WTC11 (cell line): ENCODE results near the gene TNRC6A. TPM values are rescaled to one million over a fixed set of nuclear protein-coding genes. Genes with fewer than 3 reads are reported as not detected.

ENCODE experiments used
- ATAC-seq: fragments of 200-7000 bp; cut with Tn5 transposase; 2 replicates; pipeline ENCODE4 v1.10.0; 2021; ENCODE audit warnings: mild to moderate bottlenecking, moderate library complexity
- CTCF ChIA-PET: fragments of 300-600 bp; sonication (Branson Sonifier 250); formaldehyde crosslinking; loops from one replicate; lab custom pipeline; 2021; ENCODE audit warnings: antibody characterized with exemption; lab: Charles Lee
- POLR2A ChIA-PET: fragments of 350-600 bp; sonication (Branson Sonifier 250); formaldehyde crosslinking; loops from one replicate; lab custom pipeline; 2021; ENCODE audit warnings: antibody characterized with exemption; lab: Charles Lee
- DNase-seq: peaks from one replicate; pipeline ENCODE4 v3.0.0; 2021; ENCODE audit warnings: low spot score
- H3K27ac Mint-ChIP-seq: 2 replicates; pipeline ENCODE4 v1.8.0; 2021; ENCODE audit warnings: mixed read lengths
- H3K27me3 Mint-ChIP-seq: 2 replicates; pipeline ENCODE4 v1.8.0; 2021; ENCODE audit warnings: low read depth, mild to moderate bottlenecking, moderate library complexity, mixed read lengths
- H3K36me3 Mint-ChIP-seq: 2 replicates; pipeline ENCODE4 v1.8.0; 2021; ENCODE audit warnings: mixed read lengths
- H3K4me1 Mint-ChIP-seq: 2 replicates; pipeline ENCODE4 v1.8.0; 2022; ENCODE audit warnings: mixed read lengths
- H3K4me3 Mint-ChIP-seq: 2 replicates; pipeline ENCODE4 v1.8.0; 2021; ENCODE audit warnings: mild to moderate bottlenecking, moderate library complexity, mixed read lengths
- H3K9me3 Mint-ChIP-seq: 2 replicates; pipeline ENCODE4 v1.8.0; 2021; ENCODE audit warnings: mixed read lengths
- CREB1 ChIP-seq: sonication (generic); formaldehyde crosslinking; IDR thresholded peaks from 2 replicates; pipeline ENCODE4 v1.8.0; 2023; ENCODE audit warnings: mild to moderate bottlenecking, missing genetic modification reagents
- JUN ChIP-seq: sonication (generic); formaldehyde crosslinking; IDR thresholded peaks from 2 replicates; pipeline ENCODE4 v1.8.0; 2023; ENCODE audit warnings: mild to moderate bottlenecking, missing genetic modification reagents
- OVOL2 ChIP-seq: fragments of 250-450 bp; sonication (Bioruptor Pico); IDR thresholded peaks from 2 replicates; pipeline ENCODE4 v1.9.0; 2021; ENCODE audit warnings: mild to moderate bottlenecking, borderline replicate concordance
- PRRX2 ChIP-seq: fragments of 250-450 bp; sonication (Bioruptor Pico); IDR thresholded peaks from 2 replicates; pipeline ENCODE4 v1.8.0; 2021; ENCODE audit warnings: mild to moderate bottlenecking
- RELA ChIP-seq: sonication (generic); formaldehyde crosslinking; IDR thresholded peaks from 2 replicates; pipeline ENCODE4 v1.8.1; 2022; ENCODE audit warnings: missing genetic modification reagents, mild to moderate bottlenecking, borderline replicate concordance
- SMAD4 ChIP-seq: sonication (generic); formaldehyde crosslinking; IDR thresholded peaks from 2 replicates; pipeline ENCODE4 v1.8.0; 2022; ENCODE audit warnings: mild to moderate bottlenecking, missing genetic modification reagents
- TEAD1 ChIP-seq: sonication (generic); formaldehyde crosslinking; IDR thresholded peaks from 2 replicates; pipeline ENCODE4 v1.8.0; 2022; ENCODE audit warnings: mild to moderate bottlenecking, missing genetic modification reagents
- TEAD4 ChIP-seq: sonication (generic); formaldehyde crosslinking; IDR thresholded peaks from 2 replicates; pipeline ENCODE4 v1.8.0; 2022; ENCODE audit warnings: mild to moderate bottlenecking, missing genetic modification reagents
- ZNF317 ChIP-seq: sonication (generic); formaldehyde crosslinking; IDR thresholded peaks from 2 replicates; pipeline ENCODE4 v1.8.1; 2023; ENCODE audit warnings: low read depth, mild to moderate bottlenecking, moderate library complexity, missing genetic modification reagents, borderline replicate concordance
- ZNF671 ChIP-seq: fragments of 250-450 bp; sonication (Bioruptor Pico); IDR thresholded peaks from 2 replicates; pipeline ENCODE4 v1.8.0; 2021; ENCODE audit warnings: mild to moderate bottlenecking
- total RNA-seq: library from RNA; stranded (reverse); gene quantifications from 3 replicates; pipeline ENCODE4 v1.2.3, GENCODE V29; 2021
- TF ChIP-seq, protein P1 (sequence below): sonication (generic); formaldehyde crosslinking; IDR thresholded peaks from 2 replicates; pipeline ENCODE4 v1.8.1; 2023; ENCODE audit warnings: mild to moderate bottlenecking, missing genetic modification reagents
- TF ChIP-seq, protein P2 (sequence below): fragments of 250-450 bp; sonication (Bioruptor Pico); IDR thresholded peaks from 2 replicates; pipeline ENCODE4 v2.1.2; 2022; ENCODE audit warnings: mild to moderate bottlenecking, moderate library complexity
- TF ChIP-seq, protein P3 (sequence below): sonication (generic); formaldehyde crosslinking; IDR thresholded peaks from 2 replicates; pipeline ENCODE4 v1.8.0; 2023; ENCODE audit warnings: missing genetic modification reagents, mild to moderate bottlenecking, borderline replicate concordance
- TF ChIP-seq, protein P4 (sequence below): sonication (generic); formaldehyde crosslinking; conservative IDR thresholded peaks from 2 replicates; pipeline ENCODE4 v1.8.1; 2022; ENCODE audit warnings: mild to moderate bottlenecking, missing genetic modification reagents

Gene TNRC6A
- total RNA-seq, 1 experiment from 2014 or later: 86.3 TPM

DNA sequence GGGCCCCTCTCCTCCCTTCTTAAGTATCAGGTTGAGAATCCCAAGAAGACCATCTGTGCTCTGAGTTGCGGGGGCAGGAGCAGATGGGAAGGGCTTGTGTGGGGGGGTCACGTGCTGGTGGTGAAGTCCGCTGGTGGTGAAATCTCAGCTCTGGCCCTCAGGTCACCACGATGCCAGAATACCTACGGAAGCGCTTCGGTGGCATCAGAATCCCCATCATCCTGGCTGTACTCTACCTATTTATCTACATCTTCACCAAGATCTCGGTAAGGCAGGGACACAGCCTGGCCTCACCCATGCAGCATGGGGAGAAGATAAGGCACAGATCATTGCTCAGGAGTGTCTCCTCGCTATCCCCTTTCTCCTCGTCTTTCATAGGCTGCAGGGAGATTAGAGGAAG is 146.0 kb downstream of the TNRC6A start:
- CTCF ChIA-PET: no interaction called here
- H3K9me3 Mint-ChIP-seq: peaks cover 9% of the 10 kb centered on the region
- no peaks in the 10 kb centered on the region; the same call in 1 of the 2 replicates for H3K27me3 Mint-ChIP-seq

More for the DNA sequence above, 146.0 kb downstream of the TNRC6A start:
- no peaks in the 10 kb centered on the region for H3K4me1 Mint-ChIP-seq
- POLR2A ChIA-PET: no interaction called here
- no peak for ATAC-seq
- no peaks in the 10 kb centered on the region for H3K36me3 Mint-ChIP-seq
- no peak for DNase-seq
- no peak overlapping the region for H3K27ac Mint-ChIP-seq
- no peak for TF ChIP-seq PRRX2
- TF ChIP-seq, protein P1, sequence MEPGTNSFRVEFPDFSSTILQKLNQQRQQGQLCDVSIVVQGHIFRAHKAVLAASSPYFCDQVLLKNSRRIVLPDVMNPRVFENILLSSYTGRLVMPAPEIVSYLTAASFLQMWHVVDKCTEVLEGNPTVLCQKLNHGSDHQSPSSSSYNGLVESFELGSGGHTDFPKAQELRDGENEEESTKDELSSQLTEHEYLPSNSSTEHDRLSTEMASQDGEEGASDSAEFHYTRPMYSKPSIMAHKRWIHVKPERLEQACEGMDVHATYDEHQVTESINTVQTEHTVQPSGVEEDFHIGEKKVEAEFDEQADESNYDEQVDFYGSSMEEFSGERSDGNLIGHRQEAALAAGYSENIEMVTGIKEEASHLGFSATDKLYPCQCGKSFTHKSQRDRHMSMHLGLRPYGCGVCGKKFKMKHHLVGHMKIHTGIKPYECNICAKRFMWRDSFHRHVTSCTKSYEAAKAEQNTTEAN (CRISPR knock-in tag): no peak
- TF ChIP-seq, protein P2, sequence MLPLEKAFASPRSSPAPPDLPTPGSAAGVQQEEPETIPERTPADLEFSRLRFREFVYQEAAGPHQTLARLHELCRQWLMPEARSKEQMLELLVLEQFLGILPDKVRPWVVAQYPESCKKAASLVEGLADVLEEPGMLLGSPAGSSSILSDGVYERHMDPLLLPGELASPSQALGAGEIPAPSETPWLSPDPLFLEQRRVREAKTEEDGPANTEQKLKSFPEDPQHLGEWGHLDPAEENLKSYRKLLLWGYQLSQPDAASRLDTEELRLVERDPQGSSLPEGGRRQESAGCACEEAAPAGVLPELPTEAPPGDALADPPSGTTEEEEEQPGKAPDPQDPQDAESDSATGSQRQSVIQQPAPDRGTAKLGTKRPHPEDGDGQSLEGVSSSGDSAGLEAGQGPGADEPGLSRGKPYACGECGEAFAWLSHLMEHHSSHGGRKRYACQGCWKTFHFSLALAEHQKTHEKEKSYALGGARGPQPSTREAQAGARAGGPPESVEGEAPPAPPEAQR (CRISPR knock-in tag): no peak
- no peak for TF ChIP-seq CREB1 (CRISPR knock-in tag)
- no peak for TF ChIP-seq TEAD4 (CRISPR knock-in tag)
- TF ChIP-seq ZNF671: no peak
- no peak for TF ChIP-seq TEAD1 (CRISPR knock-in tag)
- no peak for TF ChIP-seq ZNF317
- TF ChIP-seq RELA (CRISPR knock-in tag): no peak
- TF ChIP-seq, protein P3, sequence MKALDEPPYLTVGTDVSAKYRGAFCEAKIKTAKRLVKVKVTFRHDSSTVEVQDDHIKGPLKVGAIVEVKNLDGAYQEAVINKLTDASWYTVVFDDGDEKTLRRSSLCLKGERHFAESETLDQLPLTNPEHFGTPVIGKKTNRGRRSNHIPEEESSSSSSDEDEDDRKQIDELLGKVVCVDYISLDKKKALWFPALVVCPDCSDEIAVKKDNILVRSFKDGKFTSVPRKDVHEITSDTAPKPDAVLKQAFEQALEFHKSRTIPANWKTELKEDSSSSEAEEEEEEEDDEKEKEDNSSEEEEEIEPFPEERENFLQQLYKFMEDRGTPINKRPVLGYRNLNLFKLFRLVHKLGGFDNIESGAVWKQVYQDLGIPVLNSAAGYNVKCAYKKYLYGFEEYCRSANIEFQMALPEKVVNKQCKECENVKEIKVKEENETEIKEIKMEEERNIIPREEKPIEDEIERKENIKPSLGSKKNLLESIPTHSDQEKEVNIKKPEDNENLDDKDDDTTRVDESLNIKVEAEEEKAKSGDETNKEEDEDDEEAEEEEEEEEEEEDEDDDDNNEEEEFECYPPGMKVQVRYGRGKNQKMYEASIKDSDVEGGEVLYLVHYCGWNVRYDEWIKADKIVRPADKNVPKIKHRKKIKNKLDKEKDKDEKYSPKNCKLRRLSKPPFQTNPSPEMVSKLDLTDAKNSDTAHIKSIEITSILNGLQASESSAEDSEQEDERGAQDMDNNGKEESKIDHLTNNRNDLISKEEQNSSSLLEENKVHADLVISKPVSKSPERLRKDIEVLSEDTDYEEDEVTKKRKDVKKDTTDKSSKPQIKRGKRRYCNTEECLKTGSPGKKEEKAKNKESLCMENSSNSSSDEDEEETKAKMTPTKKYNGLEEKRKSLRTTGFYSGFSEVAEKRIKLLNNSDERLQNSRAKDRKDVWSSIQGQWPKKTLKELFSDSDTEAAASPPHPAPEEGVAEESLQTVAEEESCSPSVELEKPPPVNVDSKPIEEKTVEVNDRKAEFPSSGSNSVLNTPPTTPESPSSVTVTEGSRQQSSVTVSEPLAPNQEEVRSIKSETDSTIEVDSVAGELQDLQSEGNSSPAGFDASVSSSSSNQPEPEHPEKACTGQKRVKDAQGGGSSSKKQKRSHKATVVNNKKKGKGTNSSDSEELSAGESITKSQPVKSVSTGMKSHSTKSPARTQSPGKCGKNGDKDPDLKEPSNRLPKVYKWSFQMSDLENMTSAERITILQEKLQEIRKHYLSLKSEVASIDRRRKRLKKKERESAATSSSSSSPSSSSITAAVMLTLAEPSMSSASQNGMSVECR (CRISPR knock-in tag): no peak
- TF ChIP-seq SMAD4 (CRISPR knock-in tag): no peak
- no peak for TF ChIP-seq JUN (CRISPR knock-in tag)
- TF ChIP-seq, protein P4, sequence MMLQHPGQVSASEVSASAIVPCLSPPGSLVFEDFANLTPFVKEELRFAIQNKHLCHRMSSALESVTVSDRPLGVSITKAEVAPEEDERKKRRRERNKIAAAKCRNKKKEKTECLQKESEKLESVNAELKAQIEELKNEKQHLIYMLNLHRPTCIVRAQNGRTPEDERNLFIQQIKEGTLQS (CRISPR knock-in tag): no peak
- TF ChIP-seq OVOL2 (CRISPR knock-in tag): no peak
- no peak overlapping the region for H3K4me3 Mint-ChIP-seq

Other genes with a start within 250 kb of the TNRC6A start
- 55.1 to 62.4 TPM (median 57.5 TPM) in 3 replicates for gene RBBP6, start 190.1 kb upstream of the TNRC6A start, total RNA-seq
- 0.11 to 0.23 TPM in 2 of 3 replicates, not detected in the other for gene SLC5A11, start 116.3 kb downstream of the TNRC6A start, total RNA-seq